Brain microvascular endothelial cell (primary cell): ENCODE data around the gene AGMAT.

Experiments
- DNase-seq: peaks from one replicate; pipeline ENCODE4 v3.0.0-alpha.2; 2020
- H3K27ac ChIP-seq: fragments of 250-450 bp; sonication (Bioruptor Pico); 2 replicates; pipeline ENCODE4 v1.5.1; 2020; ENCODE audit warnings: mild to moderate bottlenecking, moderate library complexity
- H3K27me3 ChIP-seq: fragments of 250-450 bp; sonication (Bioruptor Pico); replicated peaks from 2 replicates; pipeline ENCODE4 v1.5.1; 2020; ENCODE audit warnings: mild to moderate bottlenecking
- H3K36me3 ChIP-seq: fragments of 250-450 bp; sonication (Bioruptor Pico); replicated peaks from 2 replicates; pipeline ENCODE4 v1.5.1; 2020; ENCODE audit warnings: mild to moderate bottlenecking
- H3K4me3 ChIP-seq: 2 replicates; pipeline ENCODE4 v1.5.1; 2011; ENCODE audit warnings: low read depth, mild to moderate bottlenecking, control low read depth, low read length, moderate library complexity
- CTCF ChIP-seq: IDR thresholded peaks from 2 replicates; pipeline ENCODE4 v1.5.1; 2011; ENCODE audit warnings: low read depth, mild to moderate bottlenecking, moderate library complexity, low read length, control low read depth, inconsistent platforms; ENCODE audit errors: missing control alignments
- in situ Hi-C: cut with HindIII; loops from 2 replicates; pipeline ENCODE4 v1.10.0; 2017; ENCODE audit warnings: low sequenced_read_pairs, low pct_ligation_motif_present

AGMAT gene

DNA sequence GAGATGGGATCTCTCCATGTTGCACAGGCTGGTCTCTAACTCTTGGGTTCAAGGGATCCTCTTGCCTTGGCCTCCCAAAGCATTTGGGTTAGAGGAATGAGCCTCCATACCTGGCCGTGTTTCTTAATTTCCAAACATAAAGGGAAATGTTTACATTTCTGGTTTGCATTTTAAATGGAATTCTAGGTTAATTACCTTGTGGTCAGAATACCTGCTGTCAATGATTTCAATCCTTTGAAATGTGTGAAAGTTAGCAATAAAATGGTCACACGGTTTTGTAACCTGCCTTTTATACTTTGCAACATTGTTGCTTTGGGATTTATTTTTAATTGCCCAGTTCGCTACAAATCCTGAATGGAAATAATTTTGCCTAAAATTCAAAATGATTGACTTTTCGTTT lies 26.3 kb downstream of the AGMAT start:
- peaks cover 27% of the 10 kb centered on the region for H3K36me3 ChIP-seq
- in situ Hi-C loops = no loop called here

DNA sequence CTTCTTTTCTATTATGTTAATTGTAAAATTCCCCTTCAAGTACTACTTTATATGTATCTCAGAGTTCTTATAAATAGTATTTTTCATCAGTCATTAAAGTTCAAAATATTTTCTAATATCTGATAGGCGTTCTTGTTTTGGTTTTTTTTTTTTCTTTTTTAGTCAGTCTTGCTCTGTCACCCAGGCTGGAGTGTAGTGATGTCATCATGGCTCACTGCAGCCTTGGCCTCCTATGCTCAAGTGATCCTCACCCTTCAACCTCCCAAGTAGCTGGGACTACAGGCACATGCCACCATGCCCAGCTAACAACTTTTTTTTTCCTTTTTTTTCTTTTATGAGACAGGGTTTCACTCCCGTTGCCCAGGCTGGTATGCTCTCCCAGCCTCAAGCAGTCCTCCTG lies 27.3 kb downstream of the AGMAT start:
- no peak for TF ChIP-seq CTCF
- H3K4me3 ChIP-seq = no peak overlapping the region
- H3K27me3 ChIP-seq = no peaks in the 10 kb centered on the region
- in situ Hi-C loops = no loop called here
- DNase-seq = no peak
- peaks cover 21% of the 10 kb centered on the region for H3K36me3 ChIP-seq
- no peak overlapping the region for H3K27ac ChIP-seq

More for the DNA sequence above, 26.3 kb downstream of the AGMAT start:
- H3K27me3 ChIP-seq = no peaks in the 10 kb centered on the region
- DNase-seq = no peak
- H3K4me3 ChIP-seq = no peak overlapping the region
- TF ChIP-seq CTCF = no peak
- H3K27ac ChIP-seq = no peak overlapping the region

- TF ChIP-seq CTCF = no peak
- no peak overlapping the region for H3K4me3 ChIP-seq
- no peak for DNase-seq
- peaks cover 19% of the 10 kb centered on the region for H3K36me3 ChIP-seq
- H3K27me3 ChIP-seq = no peaks in the 10 kb centered on the region
- in situ Hi-C loops = no loop called here
- H3K27ac ChIP-seq = no peak overlapping the region
Measured at GRCh38 chr1:15557008-15557407, 27.8 kb downstream of the AGMAT start.

- TF ChIP-seq CTCF = no peak
- H3K4me3 ChIP-seq = no peak overlapping the region
- no peak overlapping the region for H3K27ac ChIP-seq
- in situ Hi-C loops = no loop called here
- H3K27me3 ChIP-seq = no peaks in the 10 kb centered on the region
- H3K36me3 ChIP-seq = peaks cover 18% of the 10 kb centered on the region
- DNase-seq = no peak
Measured at GRCh38 chr1:15550573-15550972, 34.3 kb downstream of the AGMAT start.

DNA sequence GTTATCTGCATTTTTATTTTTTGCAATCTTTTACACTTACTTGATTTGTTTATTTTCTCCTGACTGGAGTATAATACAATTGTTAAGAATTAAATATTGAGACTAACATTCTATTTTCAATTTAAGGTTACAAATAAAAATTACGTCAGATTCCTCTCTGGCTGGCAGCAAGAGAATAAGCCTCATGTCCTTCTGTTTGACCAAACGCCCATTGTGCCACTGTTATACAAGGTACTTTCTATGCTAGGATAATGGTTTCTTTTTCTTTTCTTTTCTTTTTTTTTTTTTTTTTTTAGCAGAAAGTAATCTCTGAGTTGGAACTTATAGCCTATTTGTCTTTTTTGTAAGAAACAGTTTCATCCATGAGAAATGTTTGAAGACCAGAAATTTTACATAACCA lies 38.2 kb downstream of the AGMAT start:
- Histone ChIP-seq H3K27me3 (no peaks in the 10 kb centered on the region), H3K4me3 (no peak overlapping the region), H3K36me3 (peaks cover 23% of the 10 kb centered on the region), H3K27ac (no peak overlapping the region)
- no peak for TF ChIP-seq CTCF
- in situ Hi-C loops = no loop called here
- DNase-seq = no peak
